Astrocyte (in vitro differentiated cells and primary cell): Measurements from ENCODE around the gene ACSM6.

Experiments used
- EZH2 ChIP-seq: IDR thresholded peaks from 2 replicates; pipeline ENCODE4 v1.6.1; 2012; ENCODE audit warnings: mild to moderate bottlenecking, low read length, inconsistent platforms; ENCODE audit not compliant: insufficient read depth
- TF ChIP-seq, protein P1 (sequence below): IDR thresholded peaks from 2 replicates; pipeline ENCODE4 v1.5.1; 2011; ENCODE audit warnings: low read depth, mild to moderate bottlenecking, inconsistent platforms, low read length, moderate library complexity; ENCODE audit not compliant: insufficient read depth

- TF ChIP-seq, protein P1, sequence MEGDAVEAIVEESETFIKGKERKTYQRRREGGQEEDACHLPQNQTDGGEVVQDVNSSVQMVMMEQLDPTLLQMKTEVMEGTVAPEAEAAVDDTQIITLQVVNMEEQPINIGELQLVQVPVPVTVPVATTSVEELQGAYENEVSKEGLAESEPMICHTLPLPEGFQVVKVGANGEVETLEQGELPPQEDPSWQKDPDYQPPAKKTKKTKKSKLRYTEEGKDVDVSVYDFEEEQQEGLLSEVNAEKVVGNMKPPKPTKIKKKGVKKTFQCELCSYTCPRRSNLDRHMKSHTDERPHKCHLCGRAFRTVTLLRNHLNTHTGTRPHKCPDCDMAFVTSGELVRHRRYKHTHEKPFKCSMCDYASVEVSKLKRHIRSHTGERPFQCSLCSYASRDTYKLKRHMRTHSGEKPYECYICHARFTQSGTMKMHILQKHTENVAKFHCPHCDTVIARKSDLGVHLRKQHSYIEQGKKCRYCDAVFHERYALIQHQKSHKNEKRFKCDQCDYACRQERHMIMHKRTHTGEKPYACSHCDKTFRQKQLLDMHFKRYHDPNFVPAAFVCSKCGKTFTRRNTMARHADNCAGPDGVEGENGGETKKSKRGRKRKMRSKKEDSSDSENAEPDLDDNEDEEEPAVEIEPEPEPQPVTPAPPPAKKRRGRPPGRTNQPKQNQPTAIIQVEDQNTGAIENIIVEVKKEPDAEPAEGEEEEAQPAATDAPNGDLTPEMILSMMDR: no peak
- TF ChIP-seq EZH2: no peak
Observed at GRCh38 chr10:95214793-95215192, 20.8 kb downstream of the ACSM6 start.
